ENCODE data around the gene MDK.

The MDK gene

DNA sequence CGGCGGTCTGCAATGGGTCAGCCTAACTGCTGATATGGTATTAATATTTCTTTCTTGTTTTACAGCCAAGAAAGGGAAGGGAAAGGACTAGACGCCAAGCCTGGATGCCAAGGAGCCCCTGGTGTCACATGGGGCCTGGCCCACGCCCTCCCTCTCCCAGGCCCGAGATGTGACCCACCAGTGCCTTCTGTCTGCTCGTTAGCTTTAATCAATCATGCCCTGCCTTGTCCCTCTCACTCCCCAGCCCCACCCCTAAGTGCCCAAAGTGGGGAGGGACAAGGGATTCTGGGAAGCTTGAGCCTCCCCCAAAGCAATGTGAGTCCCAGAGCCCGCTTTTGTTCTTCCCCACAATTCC lies 1.9 kb downstream of the MDK start:
- no peak for TF ChIP-seq CTCF (conservative IDR thresholded peaks at IDR 0.05; ENCODE audit: low read depth, low read length)
- DNase-seq (ENCODE audit: low read depth): no peak

GRCh38 chr11:46383974-46384701 lies 2.7 kb downstream of the MDK start:
- no peak overlapping the region for H3K4me3 ChIP-seq (ENCODE audit: low read length)
- TF ChIP-seq CTCF (conservative IDR thresholded peaks at IDR 0.05; ENCODE audit: low read depth, low read length): no peak
- no peak for DNase-seq (ENCODE audit: low read depth)

More for the DNA sequence above, 1.9 kb downstream of the MDK start:
- no peak overlapping the region for H3K4me3 ChIP-seq (ENCODE audit: low read length)

DNA sequence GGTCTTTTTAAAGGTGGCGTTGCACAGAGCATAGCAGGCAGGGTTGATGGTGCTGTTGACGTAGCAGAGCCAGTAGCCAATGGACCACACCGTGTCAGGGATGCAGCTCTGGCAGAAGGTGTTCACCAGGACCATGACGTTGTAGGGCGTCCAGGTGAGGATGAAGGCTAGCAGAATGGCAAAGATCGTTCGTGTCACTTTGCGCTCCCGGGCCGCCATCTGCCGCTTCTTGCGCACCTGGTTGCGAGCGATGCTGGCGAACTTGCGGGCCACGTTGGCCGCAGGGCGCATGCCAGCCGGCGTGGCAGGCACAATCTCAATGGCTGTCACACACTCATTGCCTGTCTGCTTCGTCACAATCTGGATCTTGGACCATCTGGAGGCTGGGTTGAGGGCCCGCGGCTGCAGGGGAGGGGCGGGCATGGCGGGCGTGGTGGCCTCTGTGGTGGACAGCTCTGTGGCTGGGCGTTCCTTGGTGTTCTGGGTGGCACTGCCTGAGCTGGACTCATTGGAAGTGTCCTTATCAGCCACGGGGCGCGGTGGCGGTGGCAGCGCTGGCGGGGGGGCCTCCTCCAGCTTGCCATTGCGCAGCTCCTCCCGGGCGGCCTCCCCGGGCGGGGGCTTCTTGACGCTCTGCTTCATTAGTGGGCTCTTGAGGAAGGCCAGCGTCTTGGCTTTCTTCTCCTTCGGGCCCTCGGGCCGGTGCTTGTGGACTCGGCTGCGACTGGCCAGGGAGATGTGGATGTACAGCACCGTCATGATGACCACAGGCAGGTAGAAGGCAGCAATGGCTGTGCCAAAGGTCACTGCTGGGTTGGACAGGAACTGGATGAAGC lies 3.9 kb downstream of the MDK start:
- TF ChIP-seq CTCF (conservative IDR thresholded peaks at IDR 0.05; ENCODE audit: low read depth, low read length): no peak
- no peak for DNase-seq (ENCODE audit: low read depth)
- no peak overlapping the region for H3K4me3 ChIP-seq (ENCODE audit: low read length)

DNA sequence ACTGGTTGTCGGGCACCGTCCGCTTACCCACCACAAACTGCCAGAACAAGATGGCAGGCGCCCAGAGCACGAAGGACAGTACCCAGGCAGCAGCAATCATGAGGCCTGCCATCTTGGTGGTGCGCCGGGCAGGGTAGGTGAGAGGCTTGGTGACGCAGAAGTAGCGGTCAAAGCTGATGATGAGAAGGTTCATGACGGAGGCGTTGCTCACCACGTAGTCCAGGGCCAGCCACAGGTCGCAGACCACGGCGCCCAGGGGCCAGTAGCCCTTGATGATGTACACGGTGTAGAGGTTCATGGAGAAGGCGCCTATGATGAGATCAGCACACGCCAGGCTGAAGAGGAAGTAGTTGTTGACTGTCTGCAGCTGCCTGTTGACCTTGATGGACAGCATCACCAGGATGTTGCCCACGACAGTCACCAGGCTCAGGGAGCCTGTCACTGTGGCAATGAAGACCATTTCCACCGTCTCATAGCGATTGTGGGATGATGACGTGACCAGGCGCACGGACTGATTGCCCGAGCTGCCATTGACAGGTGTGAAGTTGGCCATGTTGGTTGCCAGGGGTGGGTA lies 4.6 kb downstream of the MDK start:
- no peak for DNase-seq (ENCODE audit: low read depth)

DNA sequence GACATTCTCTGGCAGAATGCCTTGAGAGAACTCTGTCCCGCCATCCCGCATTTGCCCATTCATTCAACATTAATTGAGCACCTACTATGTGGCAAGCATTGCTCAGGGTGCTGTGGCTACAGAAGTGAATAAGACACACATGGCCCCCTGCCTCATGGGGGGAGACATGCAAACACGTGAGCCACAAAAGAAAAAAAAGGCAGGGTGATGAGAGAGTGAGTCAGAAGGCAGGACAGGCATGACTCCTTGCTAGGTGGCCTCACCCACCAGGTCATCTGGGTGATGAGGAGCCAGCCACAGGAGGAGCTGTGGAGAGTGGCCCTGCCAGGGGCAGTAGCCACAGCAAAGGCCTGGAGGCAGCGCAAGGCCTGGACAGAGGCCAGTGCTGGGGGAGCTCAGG lies 5.2 kb downstream of the MDK start:
- no peak overlapping the region for H3K4me3 ChIP-seq (ENCODE audit: low read length)
- no peak for DNase-seq (ENCODE audit: low read depth)
- TF ChIP-seq CTCF (conservative IDR thresholded peaks at IDR 0.05; ENCODE audit: low read depth, low read length): no peak

More for the DNA sequence above, 4.6 kb downstream of the MDK start:
- no peak for TF ChIP-seq CTCF (conservative IDR thresholded peaks at IDR 0.05; ENCODE audit: low read depth, low read length)
- H3K4me3 ChIP-seq (ENCODE audit: low read length): no peak overlapping the region

- TF ChIP-seq CTCF (conservative IDR thresholded peaks at IDR 0.05; ENCODE audit: low read depth, low read length): no peak
- DNase-seq (ENCODE audit: low read depth): no peak
- H3K4me3 ChIP-seq (ENCODE audit: low read length): no peak overlapping the region
Observed at GRCh38 chr11:46387456-46387855, 6.0 kb downstream of the MDK start.
